ENCODE results near the gene TTK.
A peak's percentile ranks its signal among the peaks of the same experiment; 100 is the strongest.

TTK gene

GRCh38 chr6:79997728-79998127 lies 6.7 kb upstream of the TTK start:
- no peak for DNase-seq (ENCODE audit: extremely low spot score)
- no peak for TF ChIP-seq CTCF (IDR thresholded peaks at IDR 0.05; ENCODE audit: control extremely low read depth, extremely low read depth, low read depth, missing control alignments)
- POLR2A ChIA-PET = no interaction called here
- CTCF ChIA-PET = no interaction called here

- POLR2A ChIA-PET = no interaction called here
- CTCF ChIA-PET = interaction anchor here (1.0 to 2.1 kb wide), 2 partner anchors 16 to 52 kb away, joined by 3 to 6 read pairs; no protein-coding TSS in a partner anchor
- no peak for TF ChIP-seq CTCF (IDR thresholded peaks at IDR 0.05; ENCODE audit: control extremely low read depth, extremely low read depth, low read depth, missing control alignments)
- DNase-seq (ENCODE audit: extremely low spot score) = no peak
Observed at GRCh38 chr6:80001337-80001736, 3.1 kb upstream of the TTK start.

- ChIA-PET CTCF (interaction anchor here (0.9 to 1.3 kb wide), 6 partner anchors 10 to 135 kb away, joined by 3 to 4 read pairs (median 3); no protein-coding TSS in a partner anchor), POLR2A (no interaction called here)
- no peak for TF ChIP-seq CTCF (IDR thresholded peaks at IDR 0.05; ENCODE audit: control extremely low read depth, extremely low read depth, low read depth, missing control alignments)
- DNase-seq (ENCODE audit: extremely low spot score) = peak; percentile 19
Observed at GRCh38 chr6:80003826-80004172, 650 bp upstream of the TTK start.

GRCh38 chr6:80005406-80005805 lies 957 bp downstream of the TTK start:
- CTCF ChIA-PET = interaction anchor here (0.8 kb wide), 1 partner anchor 56 kb away, joined by 3 read pairs; no protein-coding TSS in a partner anchor
- DNase-seq (ENCODE audit: extremely low spot score) = no peak
- no peak for TF ChIP-seq CTCF (IDR thresholded peaks at IDR 0.05; ENCODE audit: control extremely low read depth, extremely low read depth, low read depth, missing control alignments)
- POLR2A ChIA-PET = no interaction called here

- CTCF ChIA-PET = no interaction called here
- POLR2A ChIA-PET = no interaction called here
- no peak for DNase-seq (ENCODE audit: extremely low spot score)
- no peak for TF ChIP-seq CTCF (IDR thresholded peaks at IDR 0.05; ENCODE audit: control extremely low read depth, extremely low read depth, low read depth, missing control alignments)
Observed at GRCh38 chr6:80006541-80006940, 2.1 kb downstream of the TTK start.

GRCh38 chr6:80009531-80009930 lies 5.1 kb downstream of the TTK start:
- ChIA-PET CTCF (interaction anchor here (1.0 to 1.3 kb wide), 3 partner anchors 20 to 61 kb away, joined by 3 to 6 read pairs (median 5); no protein-coding TSS in a partner anchor), POLR2A (no interaction called here)
- DNase-seq (ENCODE audit: extremely low spot score) = no peak
- TF ChIP-seq CTCF (IDR thresholded peaks at IDR 0.05; ENCODE audit: control extremely low read depth, extremely low read depth, low read depth, missing control alignments) = no peak

- no peak for DNase-seq (ENCODE audit: extremely low spot score)
- CTCF ChIA-PET = interaction anchor here (1.0 to 1.3 kb wide), 3 partner anchors 19 to 61 kb away, joined by 3 to 6 read pairs (median 5); no protein-coding TSS in a partner anchor
Observed at GRCh38 chr6:80010288-80010687, 5.8 kb downstream of the TTK start.

More at GRCh38 chr6:80010288-80010687, 5.8 kb downstream of the TTK start:
- POLR2A ChIA-PET = no interaction called here
- TF ChIP-seq CTCF (IDR thresholded peaks at IDR 0.05; ENCODE audit: control extremely low read depth, extremely low read depth, low read depth, missing control alignments) = no peak

All from GM10248 (cell line).